ENCODE results near the gene PLEKHJ1.
A peak's percentile ranks its signal among the peaks of the same experiment; 100 is the strongest.

The PLEKHJ1 gene

DNA sequence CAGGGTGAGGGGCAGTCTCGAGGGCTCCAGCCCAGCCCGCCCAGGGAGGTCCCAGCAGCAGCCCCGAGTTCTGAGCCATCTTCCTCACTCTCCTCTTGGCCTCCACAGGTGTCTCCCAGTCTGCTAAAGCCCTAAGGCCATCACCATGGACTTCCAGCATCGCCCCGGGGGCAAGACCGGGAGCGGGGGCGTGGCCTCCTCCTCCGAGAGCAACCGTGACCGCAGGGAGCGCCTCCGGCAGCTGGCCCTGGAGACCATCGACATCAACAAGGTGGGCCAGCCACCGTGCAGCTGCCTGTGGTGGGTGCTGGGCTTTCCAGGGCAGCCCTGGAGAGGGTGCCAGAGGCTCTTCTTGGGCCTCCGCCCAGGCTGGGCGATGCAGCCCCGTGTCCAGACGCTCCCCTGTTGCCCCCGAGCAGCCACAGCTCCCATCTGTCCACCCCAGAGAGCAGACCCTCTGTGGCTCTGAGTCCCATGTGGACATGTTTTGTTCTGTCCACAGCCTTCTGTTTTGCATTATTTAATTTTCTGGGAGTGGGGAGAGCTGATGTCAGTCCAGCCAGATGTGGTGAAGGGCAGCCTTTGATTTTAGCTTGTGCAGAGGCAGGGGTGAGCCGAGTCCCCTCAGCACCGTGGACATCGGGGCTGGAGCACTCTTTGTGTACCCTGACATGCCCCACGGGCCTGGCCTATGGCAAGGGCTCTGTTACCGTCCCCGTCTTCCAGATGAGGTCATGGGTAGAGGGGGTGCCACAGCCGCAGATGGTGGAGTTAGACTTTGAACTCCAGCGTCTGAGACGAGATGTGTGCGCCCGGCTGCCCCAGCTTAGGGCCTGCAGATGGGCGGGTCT lies 7.4 kb upstream of the PLEKHJ1 start:
- H3K4me3 ChIP-seq (ENCODE audit: low read depth, low read length), result no peak overlapping the region
- no peak for TF ChIP-seq CTCF (IDR thresholded peaks at IDR 0.05; ENCODE audit: borderline replicate concordance, insufficient read depth, low read depth, low read length)

DNA sequence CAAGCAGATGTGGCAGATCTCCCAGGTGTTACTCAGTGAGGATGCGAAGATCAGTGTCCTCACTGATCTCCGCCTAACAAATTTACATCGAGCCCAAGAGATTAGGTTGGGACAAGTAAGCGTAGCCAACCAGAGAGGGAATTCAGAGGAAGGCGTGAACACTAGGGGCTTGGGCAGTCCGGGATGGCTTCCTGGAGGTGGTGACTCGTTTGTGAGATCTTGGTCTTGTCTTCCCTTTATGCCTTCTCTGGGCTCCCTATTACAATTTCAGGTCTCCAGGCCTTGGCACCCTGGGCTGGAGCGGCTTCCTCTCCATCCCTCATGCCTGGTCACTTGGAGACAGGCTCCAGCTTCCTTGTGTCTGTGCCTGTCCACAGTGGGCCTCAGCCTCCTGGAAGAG lies 6.7 kb upstream of the PLEKHJ1 start:
- no peak overlapping the region for H3K4me3 ChIP-seq (ENCODE audit: low read depth, low read length)
- no peak for TF ChIP-seq CTCF (IDR thresholded peaks at IDR 0.05; ENCODE audit: borderline replicate concordance, insufficient read depth, low read depth, low read length)

DNA sequence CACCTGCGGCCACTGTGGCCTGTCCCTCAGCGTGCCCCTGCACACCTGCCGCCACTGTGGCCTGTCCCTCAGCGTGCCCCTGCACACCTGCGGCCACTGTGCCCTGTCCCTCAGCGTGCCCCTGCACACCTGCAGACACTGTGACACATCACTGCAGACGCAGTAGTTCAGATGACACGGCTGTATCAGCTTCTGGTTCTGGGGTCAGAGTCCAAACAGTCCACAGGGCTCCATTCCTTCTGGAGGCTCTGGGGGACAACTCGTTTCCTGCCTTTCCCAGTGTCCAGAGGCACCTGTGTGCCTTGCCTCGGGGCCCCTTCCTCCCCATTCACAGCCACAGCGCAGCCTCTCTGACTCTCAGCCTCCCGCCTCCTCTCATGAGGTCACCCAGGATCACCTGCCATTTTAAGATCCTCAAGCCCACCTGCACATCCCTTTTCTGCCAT lies 6.0 kb upstream of the PLEKHJ1 start:
- TF ChIP-seq CTCF (IDR thresholded peaks at IDR 0.05; ENCODE audit: borderline replicate concordance, insufficient read depth, low read depth, low read length), result no peak
- no peak overlapping the region for H3K4me3 ChIP-seq (ENCODE audit: low read depth, low read length)

DNA sequence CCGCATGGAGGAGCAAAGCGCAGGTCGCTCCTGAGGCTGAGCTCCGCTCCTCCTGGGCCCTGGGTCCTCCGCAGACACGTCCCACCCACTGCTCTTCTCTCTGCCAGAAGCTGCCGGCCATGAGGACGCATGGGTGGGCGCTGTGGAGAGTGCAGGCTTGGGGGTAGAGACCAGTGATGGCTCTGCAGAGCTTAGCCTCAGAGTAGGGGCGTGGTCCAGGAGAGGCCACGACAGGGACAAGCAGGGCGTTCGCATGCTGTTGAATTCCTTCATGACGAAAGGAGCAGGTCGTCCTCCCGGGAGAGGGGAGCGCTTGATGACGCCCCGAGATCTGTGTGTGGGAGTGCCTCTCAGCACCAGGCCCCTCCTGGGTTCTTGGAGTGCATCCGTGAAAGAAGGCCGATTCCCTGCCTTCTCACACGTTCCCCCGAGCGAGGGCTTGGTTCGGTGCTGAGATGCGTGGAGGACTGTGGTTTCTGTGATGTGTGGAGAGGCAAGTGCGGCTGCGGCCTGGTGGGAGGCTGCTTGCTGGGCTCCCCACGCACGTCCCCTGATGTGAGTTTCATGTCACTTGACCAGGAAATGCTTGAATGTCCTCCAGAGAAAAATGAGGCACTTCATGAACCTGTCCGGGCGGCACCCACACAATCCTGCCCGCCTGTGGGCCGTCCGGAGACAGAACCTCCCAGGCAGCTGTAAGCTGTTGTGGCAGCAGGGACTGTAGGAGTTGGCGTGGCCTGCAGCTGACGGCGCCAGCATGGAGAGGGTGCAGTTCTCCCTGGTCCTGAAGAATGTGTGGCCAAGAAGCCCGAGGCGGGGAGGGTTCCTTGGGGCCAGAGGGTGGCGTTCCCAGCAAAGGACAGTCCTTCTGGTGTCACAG lies 5.0 kb upstream of the PLEKHJ1 start:
- no peak overlapping the region for H3K4me3 ChIP-seq (ENCODE audit: low read depth, low read length)
- no peak for TF ChIP-seq CTCF (IDR thresholded peaks at IDR 0.05; ENCODE audit: borderline replicate concordance, insufficient read depth, low read depth, low read length)

DNA sequence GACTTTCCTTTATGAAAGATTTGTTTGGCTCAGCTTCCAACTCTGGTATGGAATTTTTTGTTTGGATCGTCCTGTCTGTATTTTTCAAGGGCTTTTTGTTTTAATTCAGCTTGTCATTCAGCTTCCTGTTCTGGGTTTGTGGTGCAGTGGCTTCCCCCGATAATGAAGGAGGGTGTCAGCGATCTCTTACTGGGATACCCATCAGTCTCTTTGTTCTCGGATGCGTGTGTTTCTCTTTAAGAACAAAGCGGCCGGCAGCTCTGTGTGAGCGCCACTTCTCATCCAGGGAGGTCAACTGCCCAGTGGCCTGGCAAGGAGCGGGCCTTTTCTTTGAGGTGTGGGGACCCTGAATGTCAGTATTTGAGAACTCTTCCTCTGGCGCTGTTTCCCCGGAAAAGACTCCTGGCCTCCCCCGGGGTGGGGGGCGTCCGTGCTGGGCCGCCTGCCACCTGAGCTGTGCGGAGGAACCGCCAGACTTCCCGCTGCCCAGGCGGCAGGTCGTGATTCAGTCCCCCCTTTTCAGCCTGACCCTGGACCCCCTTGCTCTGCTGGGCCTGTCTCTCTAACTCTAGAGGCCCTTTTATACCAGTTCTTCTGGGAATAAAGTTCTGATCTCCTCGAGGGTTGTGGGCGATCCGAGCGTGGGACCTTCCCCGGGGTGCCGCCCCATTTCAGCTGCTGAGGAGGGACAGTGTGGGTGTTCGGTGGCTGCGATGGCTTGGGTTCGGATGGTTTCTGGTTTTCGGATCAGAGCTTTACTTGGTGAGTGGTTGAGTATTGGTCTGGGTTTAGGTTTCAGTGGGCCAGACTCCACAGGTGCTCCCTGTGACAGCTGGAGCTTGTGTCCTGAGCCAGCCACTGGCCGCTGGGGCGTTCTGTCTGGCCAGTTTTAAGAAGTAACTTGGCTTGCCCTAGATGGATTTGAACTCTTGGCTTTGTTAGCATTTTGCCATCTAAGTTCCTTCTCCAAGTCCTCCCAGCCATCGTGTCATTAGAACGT lies 3.9 kb upstream of the PLEKHJ1 start:
- H3K4me3 ChIP-seq (ENCODE audit: low read depth, low read length), result peak overlapping the region; percentile 50
- TF ChIP-seq CTCF (IDR thresholded peaks at IDR 0.05; ENCODE audit: borderline replicate concordance, insufficient read depth, low read depth, low read length), result no peak

GRCh38 chr19:2239173-2239572 lies 3.0 kb upstream of the PLEKHJ1 start:
- no peak for TF ChIP-seq CTCF (IDR thresholded peaks at IDR 0.05; ENCODE audit: borderline replicate concordance, insufficient read depth, low read depth, low read length)

More at GRCh38 chr19:2239173-2239572, 3.0 kb upstream of the PLEKHJ1 start:
- H3K4me3 ChIP-seq (ENCODE audit: low read depth, low read length), result peak overlapping the region; percentile 50

Measured in GM12875 (cell line).